Measurements from ENCODE around the gene SCRT2. TPM values are rescaled to one million over a fixed set of nuclear protein-coding genes. Genes with fewer than 3 reads are reported as not detected.

The SCRT2 gene
- total RNA-seq, 1 experiment from 2014 or later, result not detected

DNA sequence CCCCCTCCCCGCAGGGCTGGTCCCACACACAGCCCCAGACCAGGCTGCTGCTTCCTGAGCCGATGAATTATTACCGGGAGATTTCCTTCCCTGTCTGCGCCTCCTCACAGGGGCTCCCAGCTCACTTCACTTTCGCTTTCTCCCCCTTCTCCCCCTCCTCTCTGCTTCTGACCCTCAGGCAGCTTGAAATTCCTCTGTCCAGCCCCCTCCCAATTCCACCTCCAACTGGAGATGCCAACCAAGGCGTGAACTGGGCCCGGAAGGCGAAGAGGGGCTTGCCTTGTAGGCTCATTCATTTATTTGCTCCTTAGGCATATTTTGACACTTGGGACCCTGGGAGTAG, 63.8 kb downstream of the SCRT2 start:
- H4K20me1 ChIP-seq (ENCODE audit: control insufficient read depth, insufficient read depth, insufficient read length), result peaks cover 3% of the 10 kb centered on the region
- peaks cover 12% of the 10 kb centered on the region; the same call in 1 of the 2 replicates for H3K27me3 ChIP-seq (ENCODE audit: insufficient read depth, low read length)
- no peak overlapping the region for H4K5ac ChIP-seq (ENCODE audit: insufficient read length, low read depth, low read length)
- H2BK15ac ChIP-seq (ENCODE audit: low read depth, low read length), result no peak overlapping the region
- H3K4me1 Mint-ChIP-seq, result peaks cover 7 to 37% of the 10 kb centered on the region in 2 experiments
- no peaks in the 10 kb centered on the region for H3K79me2 ChIP-seq (ENCODE audit: insufficient read depth, low read length)
- no peak overlapping the region for H2AFZ ChIP-seq (ENCODE audit: low read length)
- no peak overlapping the region for H3K4me2 ChIP-seq (ENCODE audit: insufficient read depth, insufficient read length, low read length)
- WGBS (ENCODE audit: extremely low coverage, insufficient read length, low lambda C conversion rate), result no CpG with 5 or more reads among the region's 8 CpGs
- H2BK120ac ChIP-seq (ENCODE audit: low read depth, low read length, poor library complexity, severe bottlenecking), result no peak overlapping the region
- no peak overlapping the region for H2BK20ac ChIP-seq (ENCODE audit: low read depth, low read length, poor library complexity, severe bottlenecking)
- H3K27ac Mint-ChIP-seq, result no peak overlapping the region
- H3K36me3 Mint-ChIP-seq (ENCODE audit: insufficient read depth in 1 of 3, low read depth in 3 of 3), result 0 out of 7 replicates have a peak, but pooled peaks cover 0 to 2% (median 0%) of the 10 kb centered on the region in 3 experiments
- H3K4me1 ChIP-seq (ENCODE audit: insufficient read depth, low read length), result no peaks in the 10 kb centered on the region
- no peak overlapping the region for H2BK5ac ChIP-seq (ENCODE audit: insufficient read length, low read length)
- H4K91ac ChIP-seq (ENCODE audit: insufficient read length, low read depth, low read length), result no peak overlapping the region
- H3K27ac ChIP-seq (ENCODE audit: insufficient read length, low read depth, low read length), result no peak overlapping the region
- H3K9me3 ChIP-seq (ENCODE audit: control insufficient read depth, low read depth, low read length), result no peaks in the 10 kb centered on the region
- no peak overlapping the region for H3T11ph ChIP-seq (ENCODE audit: low read length)
- TF ChIP-seq, protein P1, sequence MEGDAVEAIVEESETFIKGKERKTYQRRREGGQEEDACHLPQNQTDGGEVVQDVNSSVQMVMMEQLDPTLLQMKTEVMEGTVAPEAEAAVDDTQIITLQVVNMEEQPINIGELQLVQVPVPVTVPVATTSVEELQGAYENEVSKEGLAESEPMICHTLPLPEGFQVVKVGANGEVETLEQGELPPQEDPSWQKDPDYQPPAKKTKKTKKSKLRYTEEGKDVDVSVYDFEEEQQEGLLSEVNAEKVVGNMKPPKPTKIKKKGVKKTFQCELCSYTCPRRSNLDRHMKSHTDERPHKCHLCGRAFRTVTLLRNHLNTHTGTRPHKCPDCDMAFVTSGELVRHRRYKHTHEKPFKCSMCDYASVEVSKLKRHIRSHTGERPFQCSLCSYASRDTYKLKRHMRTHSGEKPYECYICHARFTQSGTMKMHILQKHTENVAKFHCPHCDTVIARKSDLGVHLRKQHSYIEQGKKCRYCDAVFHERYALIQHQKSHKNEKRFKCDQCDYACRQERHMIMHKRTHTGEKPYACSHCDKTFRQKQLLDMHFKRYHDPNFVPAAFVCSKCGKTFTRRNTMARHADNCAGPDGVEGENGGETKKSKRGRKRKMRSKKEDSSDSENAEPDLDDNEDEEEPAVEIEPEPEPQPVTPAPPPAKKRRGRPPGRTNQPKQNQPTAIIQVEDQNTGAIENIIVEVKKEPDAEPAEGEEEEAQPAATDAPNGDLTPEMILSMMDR (conservative IDR thresholded peaks at IDR 0.05), result no peak
- DNase-seq, result no peak
- H3K4me3 Mint-ChIP-seq, result no peak overlapping the region
- peaks cover 54% of the 10 kb centered on the region for H3K27me3 Mint-ChIP-seq (ENCODE audit: low read depth)
- H4K8ac ChIP-seq (replicated peaks; ENCODE audit: insufficient read length, low read depth, low read length), result no peak overlapping the region
- H3K79me1 ChIP-seq (ENCODE audit: insufficient read depth, low read depth, low read length, poor library complexity, severe bottlenecking), result no peaks in the 10 kb centered on the region
- no peak overlapping the region for H3K4ac ChIP-seq (ENCODE audit: low read depth, low read length)
- H3K14ac ChIP-seq (ENCODE audit: insufficient read depth, low read length), result no peak overlapping the region
- H3K56ac ChIP-seq (ENCODE audit: insufficient read length, low read depth, low read length), result no peak overlapping the region
- H3K23ac ChIP-seq (ENCODE audit: insufficient read length, low read depth, low read length), result no peak overlapping the region
- H2AK5ac ChIP-seq (ENCODE audit: insufficient read length, low read length), result no peak overlapping the region
- H3K9me3 Mint-ChIP-seq, result no peaks in the 10 kb centered on the region
- no peak overlapping the region for H2BK12ac ChIP-seq (ENCODE audit: insufficient read length, low read depth, low read length)
- no peak overlapping the region for H3K9ac ChIP-seq (ENCODE audit: extremely low read depth, insufficient read length, low read length)
- H3K18ac ChIP-seq (ENCODE audit: insufficient read length, low read depth, low read length), result no peak overlapping the region
- peaks cover 8% of the 10 kb centered on the region for H3K23me2 ChIP-seq (ENCODE audit: insufficient read length, low read depth, low read length, poor library complexity, severe bottlenecking)

Other genes starting within 250 kb of the SCRT2 start
- 16.8 and 17.9 TPM in 2 replicates for gene TBC1D20, start 213.3 kb downstream of the SCRT2 start, total RNA-seq (2021)
- gene CSNK2A1, start 132.0 kb downstream of the SCRT2 start, total RNA-seq (2021), result 225 and 229 TPM in 2 replicates
- gene TCF15, start 65.5 kb downstream of the SCRT2 start, total RNA-seq (2021), result 2.0 and 2.7 TPM in 2 replicates
- gene SRXN1, start 22.6 kb downstream of the SCRT2 start, total RNA-seq (2021), result 25.7 and 26.2 TPM in 2 replicates
- gene SLC52A3, start 92.7 kb upstream of the SCRT2 start, total RNA-seq (2021), result 3.2 and 3.3 TPM in 2 replicates
- gene FAM110A, start 157.9 kb upstream of the SCRT2 start, total RNA-seq (2021), result 10.3 and 11.5 TPM in 2 replicates
- gene ANGPT4, start 240.5 kb upstream of the SCRT2 start, total RNA-seq (2021), result 0.07 and 0.11 TPM in 2 replicates

Data from H9 (cell line).